Stomach (tissue), 4 donors: ENCODE data around the gene KBTBD12.

Experiments used
- EP300 ChIP-seq: sonication (generic); formaldehyde crosslinking; IDR thresholded peaks from one replicate; pipeline ENCODE4 v1.6.1; 2017; ENCODE audit warnings: antibody characterized with exemption
- POLR2A ChIP-seq, 4 donors: fragments of 450-650 bp; IDR thresholded peaks; one replicate each; pipeline ENCODE4 v1.6.1; 2016; ENCODE audit warnings: antibody characterized with exemption in 4 of 4, control low read depth in 2 of 4, mild to moderate bottlenecking in 1 of 4, moderate library complexity in 1 of 4
- POLR2AphosphoS5 ChIP-seq, 3 donors: sonication (generic); formaldehyde crosslinking; IDR thresholded peaks; one replicate each; pipeline ENCODE4 v1.6.1; 2016; ENCODE audit warnings: antibody characterized with exemption in 3 of 3
- TF ChIP-seq, protein P1 (sequence below), 7 experiments: fragments of 450-650 bp in 4 of 7; fragments of 200-600 bp in 3 of 7; sonication (generic) in 3 of 7; IDR thresholded peaks; one replicate each; pipeline ENCODE4 v1.5.1; 2016 to 2019; ENCODE audit warnings: antibody characterized with exemption in 7 of 7, control low read depth in 2 of 7, mild to moderate bottlenecking in 1 of 7

GRCh38 chr3:127899766-127900165, 15.3 kb upstream of the KBTBD12 start:
- TF ChIP-seq, protein P1, sequence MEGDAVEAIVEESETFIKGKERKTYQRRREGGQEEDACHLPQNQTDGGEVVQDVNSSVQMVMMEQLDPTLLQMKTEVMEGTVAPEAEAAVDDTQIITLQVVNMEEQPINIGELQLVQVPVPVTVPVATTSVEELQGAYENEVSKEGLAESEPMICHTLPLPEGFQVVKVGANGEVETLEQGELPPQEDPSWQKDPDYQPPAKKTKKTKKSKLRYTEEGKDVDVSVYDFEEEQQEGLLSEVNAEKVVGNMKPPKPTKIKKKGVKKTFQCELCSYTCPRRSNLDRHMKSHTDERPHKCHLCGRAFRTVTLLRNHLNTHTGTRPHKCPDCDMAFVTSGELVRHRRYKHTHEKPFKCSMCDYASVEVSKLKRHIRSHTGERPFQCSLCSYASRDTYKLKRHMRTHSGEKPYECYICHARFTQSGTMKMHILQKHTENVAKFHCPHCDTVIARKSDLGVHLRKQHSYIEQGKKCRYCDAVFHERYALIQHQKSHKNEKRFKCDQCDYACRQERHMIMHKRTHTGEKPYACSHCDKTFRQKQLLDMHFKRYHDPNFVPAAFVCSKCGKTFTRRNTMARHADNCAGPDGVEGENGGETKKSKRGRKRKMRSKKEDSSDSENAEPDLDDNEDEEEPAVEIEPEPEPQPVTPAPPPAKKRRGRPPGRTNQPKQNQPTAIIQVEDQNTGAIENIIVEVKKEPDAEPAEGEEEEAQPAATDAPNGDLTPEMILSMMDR (IDR thresholded peaks at IDR 0.05) = no peak
- no peak for TF ChIP-seq POLR2A (IDR thresholded peaks at IDR 0.05)
- no peak for TF ChIP-seq POLR2AphosphoS5 (IDR thresholded peaks at IDR 0.05)
- TF ChIP-seq EP300 = no peak
